ENCODE measurements around the gene PIK3AP1.

- TF ChIP-seq, protein P1, sequence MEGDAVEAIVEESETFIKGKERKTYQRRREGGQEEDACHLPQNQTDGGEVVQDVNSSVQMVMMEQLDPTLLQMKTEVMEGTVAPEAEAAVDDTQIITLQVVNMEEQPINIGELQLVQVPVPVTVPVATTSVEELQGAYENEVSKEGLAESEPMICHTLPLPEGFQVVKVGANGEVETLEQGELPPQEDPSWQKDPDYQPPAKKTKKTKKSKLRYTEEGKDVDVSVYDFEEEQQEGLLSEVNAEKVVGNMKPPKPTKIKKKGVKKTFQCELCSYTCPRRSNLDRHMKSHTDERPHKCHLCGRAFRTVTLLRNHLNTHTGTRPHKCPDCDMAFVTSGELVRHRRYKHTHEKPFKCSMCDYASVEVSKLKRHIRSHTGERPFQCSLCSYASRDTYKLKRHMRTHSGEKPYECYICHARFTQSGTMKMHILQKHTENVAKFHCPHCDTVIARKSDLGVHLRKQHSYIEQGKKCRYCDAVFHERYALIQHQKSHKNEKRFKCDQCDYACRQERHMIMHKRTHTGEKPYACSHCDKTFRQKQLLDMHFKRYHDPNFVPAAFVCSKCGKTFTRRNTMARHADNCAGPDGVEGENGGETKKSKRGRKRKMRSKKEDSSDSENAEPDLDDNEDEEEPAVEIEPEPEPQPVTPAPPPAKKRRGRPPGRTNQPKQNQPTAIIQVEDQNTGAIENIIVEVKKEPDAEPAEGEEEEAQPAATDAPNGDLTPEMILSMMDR (IDR thresholded peaks at IDR 0.05): no peak
- TF ChIP-seq POLR2AphosphoS5 (IDR thresholded peaks at IDR 0.05; ENCODE audit: insufficient read depth in 1 of 2, low read depth in 1 of 2): no peak
- TF ChIP-seq POLR2A (IDR thresholded peaks at IDR 0.05): no peak
Observed at GRCh38 chr10:96684826-96685225, 35.5 kb downstream of the PIK3AP1 start.
